Measurements from ENCODE around the gene C4orf54. TPM values are rescaled to one million over a fixed set of nuclear protein-coding genes. Genes with fewer than 3 reads are reported as not detected.

The C4orf54 gene
- total and polyA plus RNA-seq, 10 donors: 0.02 to 0.58 (median 0.22) TPM

GRCh38 chr4:99647071-99647470 is 10.6 kb downstream of the C4orf54 start:
- 82 to 90% (median 88%) methylated on average over 4 of the region's 4 CpGs for WGBS, 5 donors
- intact Hi-C loops (cut with DNase I; ENCODE audit: low total_unique reads): no loop called here
- no peak overlapping the region for H3K27ac ChIP-seq
- peaks cover 0 to 14% (median 0%) of the 10 kb centered on the region in 6 donors for H3K4me1 ChIP-seq
- H3K27me3 ChIP-seq (replicated peaks in 1 of 7): no peaks in the 10 kb centered on the region
- no peaks in the 10 kb centered on the region for H3K36me3 ChIP-seq
- DNase-seq: no peak
- H3K9me3 ChIP-seq: peaks cover 0 to 24% (median 4%) of the 10 kb centered on the region in 8 donors
- H3K4me3 ChIP-seq: no peak overlapping the region
- TF ChIP-seq POLR2AphosphoS5 (IDR thresholded peaks at IDR 0.05) (no peak), POLR2A (IDR thresholded peaks at IDR 0.05) (no peak)
- TF ChIP-seq, protein P1, sequence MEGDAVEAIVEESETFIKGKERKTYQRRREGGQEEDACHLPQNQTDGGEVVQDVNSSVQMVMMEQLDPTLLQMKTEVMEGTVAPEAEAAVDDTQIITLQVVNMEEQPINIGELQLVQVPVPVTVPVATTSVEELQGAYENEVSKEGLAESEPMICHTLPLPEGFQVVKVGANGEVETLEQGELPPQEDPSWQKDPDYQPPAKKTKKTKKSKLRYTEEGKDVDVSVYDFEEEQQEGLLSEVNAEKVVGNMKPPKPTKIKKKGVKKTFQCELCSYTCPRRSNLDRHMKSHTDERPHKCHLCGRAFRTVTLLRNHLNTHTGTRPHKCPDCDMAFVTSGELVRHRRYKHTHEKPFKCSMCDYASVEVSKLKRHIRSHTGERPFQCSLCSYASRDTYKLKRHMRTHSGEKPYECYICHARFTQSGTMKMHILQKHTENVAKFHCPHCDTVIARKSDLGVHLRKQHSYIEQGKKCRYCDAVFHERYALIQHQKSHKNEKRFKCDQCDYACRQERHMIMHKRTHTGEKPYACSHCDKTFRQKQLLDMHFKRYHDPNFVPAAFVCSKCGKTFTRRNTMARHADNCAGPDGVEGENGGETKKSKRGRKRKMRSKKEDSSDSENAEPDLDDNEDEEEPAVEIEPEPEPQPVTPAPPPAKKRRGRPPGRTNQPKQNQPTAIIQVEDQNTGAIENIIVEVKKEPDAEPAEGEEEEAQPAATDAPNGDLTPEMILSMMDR (IDR thresholded peaks at IDR 0.05 in 8 of 11, conservative IDR thresholded peaks at IDR 0.05 in 3 of 11): no peak

DNA sequence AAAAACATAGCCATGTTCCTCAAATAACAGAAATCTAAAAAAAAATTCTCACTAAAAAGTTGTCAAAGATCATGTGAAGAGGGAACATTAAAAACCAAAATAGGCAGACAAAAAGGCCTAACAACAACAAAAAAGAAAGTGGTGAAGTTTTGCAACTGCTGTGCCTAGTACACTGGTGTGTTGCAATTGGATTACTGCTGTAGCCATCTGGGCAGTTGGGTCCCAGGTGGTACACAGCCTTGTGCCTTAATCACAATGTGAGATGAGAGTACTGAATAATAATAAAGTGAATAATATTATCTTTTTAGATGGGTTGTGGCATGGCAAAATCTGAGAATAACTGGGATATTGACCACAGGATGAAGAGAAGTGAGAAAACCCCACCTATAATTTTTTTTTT is 12.0 kb downstream of the C4orf54 start:
- Histone ChIP-seq H3K27me3 (replicated peaks in 1 of 7) (no peaks in the 10 kb centered on the region), H3K9me3 (peaks cover 0 to 10% (median 0%) of the 10 kb centered on the region in 8 donors), H3K27ac (no peak overlapping the region), H3K4me1 (peaks cover 0 to 14% (median 0%) of the 10 kb centered on the region in 6 donors), H3K36me3 (no peaks in the 10 kb centered on the region), H3K4me3 (no peak overlapping the region)
- no peak for DNase-seq
- intact Hi-C loops (cut with DNase I; ENCODE audit: low total_unique reads): no loop called here
- TF ChIP-seq POLR2AphosphoS5 (IDR thresholded peaks at IDR 0.05): no peak
- no peak for TF ChIP-seq POLR2A (IDR thresholded peaks at IDR 0.05)
- TF ChIP-seq, protein P1 (IDR thresholded peaks at IDR 0.05 in 8 of 11, conservative IDR thresholded peaks at IDR 0.05 in 3 of 11): no peak

GRCh38 chr4:99645036-99645435 is 12.6 kb downstream of the C4orf54 start:
- intact Hi-C loops (cut with DNase I; ENCODE audit: low total_unique reads): no loop called here
- no peak overlapping the region for H3K4me3 ChIP-seq
- DNase-seq: no peak
- no peak overlapping the region for H3K27ac ChIP-seq
- no peak for TF ChIP-seq POLR2A (IDR thresholded peaks at IDR 0.05)
- TF ChIP-seq POLR2AphosphoS5 (IDR thresholded peaks at IDR 0.05): no peak
- TF ChIP-seq, protein P1 (IDR thresholded peaks at IDR 0.05 in 8 of 11, conservative IDR thresholded peaks at IDR 0.05 in 3 of 11): no peak
- peaks cover 0 to 14% (median 0%) of the 10 kb centered on the region in 6 donors for H3K4me1 ChIP-seq
- H3K27me3 ChIP-seq (replicated peaks in 1 of 7): no peaks in the 10 kb centered on the region
- 69 to 77% (median 73%) methylated on average over 1 of the region's 1 CpG for WGBS, 5 donors
- peaks cover 0 to 4% (median 0%) of the 10 kb centered on the region in 8 donors for H3K9me3 ChIP-seq
- H3K36me3 ChIP-seq: no peaks in the 10 kb centered on the region

DNA sequence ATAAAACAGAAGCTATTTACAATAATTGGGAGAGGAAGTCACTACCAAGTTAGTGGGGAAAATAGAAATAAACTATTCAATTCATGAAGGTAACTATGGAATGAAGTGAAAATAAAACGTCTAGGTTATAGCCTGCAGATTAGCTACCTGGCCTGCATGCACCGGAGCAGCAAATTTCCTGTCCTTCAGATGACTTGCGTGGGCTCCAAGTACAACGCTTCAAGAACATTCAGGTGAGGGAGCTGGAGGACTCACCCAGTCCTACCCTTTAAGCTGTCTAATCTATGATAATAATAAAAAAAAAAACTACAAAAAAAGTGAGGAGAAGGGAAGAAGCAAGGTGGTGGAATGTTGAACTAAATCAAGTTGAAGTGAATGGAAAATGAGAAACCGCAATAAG is 13.2 kb downstream of the C4orf54 start:
- no peak overlapping the region for H3K27ac ChIP-seq
- H3K4me3 ChIP-seq: no peak overlapping the region
- H3K9me3 ChIP-seq: no peaks in the 10 kb centered on the region
- no peaks in the 10 kb centered on the region for H3K36me3 ChIP-seq
- DNase-seq: no peak
- WGBS, 5 donors: 67 to 82% (median 72%) methylated on average over 5 of the region's 5 CpGs
- no peaks in the 10 kb centered on the region for H3K27me3 ChIP-seq (replicated peaks in 1 of 7)
- intact Hi-C loops (cut with DNase I; ENCODE audit: low total_unique reads): no loop called here
- TF ChIP-seq POLR2A (IDR thresholded peaks at IDR 0.05): no peak
- TF ChIP-seq POLR2AphosphoS5 (IDR thresholded peaks at IDR 0.05): no peak
- TF ChIP-seq, protein P1 (IDR thresholded peaks at IDR 0.05 in 8 of 11, conservative IDR thresholded peaks at IDR 0.05 in 3 of 11): no peak
- peaks cover 0 to 14% (median 0%) of the 10 kb centered on the region in 6 donors for H3K4me1 ChIP-seq
